ENCODE results near the gene NGEF. TPM values are rescaled to one million over a fixed set of nuclear protein-coding genes. Genes with fewer than 3 reads are reported as not detected.
A peak's percentile ranks its signal among the peaks of the same experiment; 100 is the strongest.

Gene NGEF
- total RNA-seq, 2 experiments from 2014 or later, result not detected

- peaks cover 3% of the 10 kb centered on the region for H3K4me1 Mint-ChIP-seq
These were observed 120.2 kb downstream of the NGEF start for GRCh38 chr2:232892843-232893242.

DNA sequence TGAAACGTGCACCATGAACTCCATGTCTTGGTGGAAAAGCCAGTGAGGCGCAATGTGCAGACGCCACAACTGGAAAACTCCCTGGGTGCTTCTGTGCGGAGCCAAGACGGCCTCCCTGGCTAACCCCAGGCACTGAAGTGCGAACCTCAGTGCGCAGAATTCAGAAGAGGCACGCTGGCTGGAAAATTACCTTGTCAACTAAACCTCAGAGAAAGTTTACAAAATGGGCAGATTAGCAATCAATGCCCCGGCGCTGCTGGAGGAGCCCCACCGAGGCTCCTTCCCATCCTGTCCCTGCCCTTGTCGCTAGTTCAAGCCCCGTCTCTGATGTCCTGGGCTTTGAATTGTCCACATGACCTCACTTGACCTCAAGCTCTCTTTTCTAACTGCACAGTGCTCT lies 120.8 kb downstream of the NGEF start:
- ATAC-seq (ENCODE audit: low read depth) (no peak), DNase-seq (no peak)
- Mint-ChIP-seq H3K4me3 (no peak overlapping the region), H3K27me3 (peaks cover 3% of the 10 kb centered on the region), H3K27ac (no peak overlapping the region), H3K9me3 (no peaks in the 10 kb centered on the region), H3K36me3 (no peaks in the 10 kb centered on the region), H3K4me1 (peaks cover 3% of the 10 kb centered on the region)
- POLR2A ChIA-PET, result no interaction called here

More at GRCh38 chr2:232892843-232893242, 120.2 kb downstream of the NGEF start:
- H3K27ac Mint-ChIP-seq, result no peak overlapping the region
- H3K36me3 Mint-ChIP-seq, result no peaks in the 10 kb centered on the region
- no peak for ATAC-seq (ENCODE audit: low read depth)
- no peaks in the 10 kb centered on the region for H3K9me3 Mint-ChIP-seq
- no peak overlapping the region for H3K4me3 Mint-ChIP-seq
- peaks cover 3% of the 10 kb centered on the region for H3K27me3 Mint-ChIP-seq
- no peak for DNase-seq
- POLR2A ChIA-PET, result no interaction called here

DNA sequence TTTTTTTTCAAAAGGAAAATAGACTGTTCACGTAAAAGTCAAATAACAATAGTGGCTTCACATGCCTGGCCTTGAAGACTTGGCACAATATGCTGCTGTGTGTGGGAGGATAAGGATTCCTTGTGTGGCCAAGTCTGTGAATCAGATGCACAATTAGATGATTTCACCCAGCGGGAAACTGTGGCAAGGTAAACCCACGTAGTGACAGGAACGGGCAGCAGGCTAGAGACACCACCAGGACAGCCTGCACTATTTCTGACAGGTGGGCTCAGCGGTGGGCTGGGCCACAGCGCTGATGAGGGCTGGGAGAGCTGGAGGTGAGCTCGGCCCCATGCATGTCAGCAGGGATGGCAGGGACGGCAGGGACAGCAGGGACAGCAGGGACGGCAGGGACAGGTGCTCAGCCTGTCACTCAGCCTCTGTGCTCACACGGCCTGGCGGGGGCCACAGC lies 121.4 kb downstream of the NGEF start:
- POLR2A ChIA-PET, result no interaction called here
- no peak overlapping the region for H3K4me3 Mint-ChIP-seq
- H3K4me1 Mint-ChIP-seq, result peaks cover 3% of the 10 kb centered on the region
- no peaks in the 10 kb centered on the region for H3K36me3 Mint-ChIP-seq
- DNase-seq (no peak), ATAC-seq (ENCODE audit: low read depth) (no peak)
- no peak overlapping the region for H3K27ac Mint-ChIP-seq
- H3K27me3 Mint-ChIP-seq, result peaks cover 3% of the 10 kb centered on the region
- no peaks in the 10 kb centered on the region for H3K9me3 Mint-ChIP-seq

- H3K36me3 Mint-ChIP-seq, result no peaks in the 10 kb centered on the region
- H3K27me3 Mint-ChIP-seq, result peaks cover 3% of the 10 kb centered on the region
- no peaks in the 10 kb centered on the region for H3K9me3 Mint-ChIP-seq
- H3K4me3 Mint-ChIP-seq, result no peak overlapping the region
- POLR2A ChIA-PET, result no interaction called here
- no peak for ATAC-seq (ENCODE audit: low read depth)
- H3K27ac Mint-ChIP-seq, result no peak overlapping the region
- peak; percentile 17 for DNase-seq
- H3K4me1 Mint-ChIP-seq, result peaks cover 3% of the 10 kb centered on the region
These were observed 122.0 kb downstream of the NGEF start for GRCh38 chr2:232890896-232891601.

DNA sequence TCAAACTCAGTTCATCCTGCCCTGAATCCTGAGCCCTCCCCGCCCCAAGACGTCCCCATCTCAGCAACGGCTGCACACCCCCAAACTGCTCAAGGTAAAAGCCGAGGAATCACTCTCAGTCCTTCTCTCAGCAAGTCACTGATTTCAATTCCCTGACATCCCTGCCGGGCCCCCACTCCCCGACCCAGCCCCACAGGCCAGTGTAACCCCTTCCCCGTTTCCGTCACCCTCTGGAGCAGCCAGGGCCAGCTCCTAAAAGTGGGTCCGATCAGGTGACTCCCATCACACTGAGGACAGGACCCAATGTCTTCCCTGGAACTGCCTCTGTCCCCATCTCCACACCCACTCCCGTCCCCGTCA lies 122.5 kb downstream of the NGEF start:
- DNase-seq (peak; percentile 17), ATAC-seq (ENCODE audit: low read depth) (no peak)
- H3K9me3 Mint-ChIP-seq, result no peaks in the 10 kb centered on the region
- H3K4me1 Mint-ChIP-seq, result peaks cover 3% of the 10 kb centered on the region
- H3K27me3 Mint-ChIP-seq, result peaks cover 3% of the 10 kb centered on the region
- no peak overlapping the region for H3K4me3 Mint-ChIP-seq
- no peak overlapping the region for H3K27ac Mint-ChIP-seq
- POLR2A ChIA-PET, result no interaction called here
- H3K36me3 Mint-ChIP-seq, result no peaks in the 10 kb centered on the region

DNA sequence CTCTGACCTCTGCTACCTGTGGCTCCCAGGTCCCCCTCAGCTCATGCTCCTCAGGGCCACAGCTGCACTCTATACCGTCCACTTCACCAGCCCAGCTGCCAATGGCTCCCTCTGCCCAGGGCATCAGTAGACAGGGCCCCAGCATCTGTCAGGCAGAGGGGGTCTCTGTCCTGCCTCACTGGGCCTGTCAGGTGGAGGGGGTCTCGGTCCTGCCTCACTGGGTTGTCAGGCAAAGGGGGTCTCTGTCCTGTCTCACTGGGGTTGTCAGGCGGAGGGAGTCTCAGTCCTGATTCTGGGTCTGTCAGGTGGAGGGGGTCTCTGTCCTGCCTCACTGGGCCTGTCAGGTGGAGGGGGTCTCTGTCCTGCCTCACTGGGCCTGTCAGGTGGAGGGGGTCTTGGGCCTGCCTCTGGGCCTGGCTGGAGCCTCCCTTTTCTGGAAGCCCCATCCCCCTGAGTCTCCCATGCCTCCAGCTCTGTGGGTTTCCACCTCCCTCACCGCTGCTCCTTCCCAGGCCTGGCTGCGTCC lies 123.1 kb downstream of the NGEF start:
- POLR2A ChIA-PET, result no interaction called here
- Mint-ChIP-seq H3K9me3 (no peaks in the 10 kb centered on the region), H3K36me3 (no peaks in the 10 kb centered on the region), H3K4me3 (no peak overlapping the region), H3K27me3 (peaks cover 3% of the 10 kb centered on the region), H3K27ac (no peak overlapping the region), H3K4me1 (peaks cover 3% of the 10 kb centered on the region)
- ATAC-seq (ENCODE audit: low read depth), result no peak
- DNase-seq, result peak; percentile 15

GRCh38 chr2:232888839-232889529 lies 124.1 kb downstream of the NGEF start:
- Mint-ChIP-seq H3K4me3 (no peak overlapping the region), H3K9me3 (no peaks in the 10 kb centered on the region), H3K36me3 (no peaks in the 10 kb centered on the region), H3K27ac (no peak overlapping the region), H3K4me1 (peaks cover 3% of the 10 kb centered on the region), H3K27me3 (peaks cover 3% of the 10 kb centered on the region)
- POLR2A ChIA-PET, result no interaction called here
- peak; percentile 20 for DNase-seq
- ATAC-seq (ENCODE audit: low read depth), result no peak

DNA sequence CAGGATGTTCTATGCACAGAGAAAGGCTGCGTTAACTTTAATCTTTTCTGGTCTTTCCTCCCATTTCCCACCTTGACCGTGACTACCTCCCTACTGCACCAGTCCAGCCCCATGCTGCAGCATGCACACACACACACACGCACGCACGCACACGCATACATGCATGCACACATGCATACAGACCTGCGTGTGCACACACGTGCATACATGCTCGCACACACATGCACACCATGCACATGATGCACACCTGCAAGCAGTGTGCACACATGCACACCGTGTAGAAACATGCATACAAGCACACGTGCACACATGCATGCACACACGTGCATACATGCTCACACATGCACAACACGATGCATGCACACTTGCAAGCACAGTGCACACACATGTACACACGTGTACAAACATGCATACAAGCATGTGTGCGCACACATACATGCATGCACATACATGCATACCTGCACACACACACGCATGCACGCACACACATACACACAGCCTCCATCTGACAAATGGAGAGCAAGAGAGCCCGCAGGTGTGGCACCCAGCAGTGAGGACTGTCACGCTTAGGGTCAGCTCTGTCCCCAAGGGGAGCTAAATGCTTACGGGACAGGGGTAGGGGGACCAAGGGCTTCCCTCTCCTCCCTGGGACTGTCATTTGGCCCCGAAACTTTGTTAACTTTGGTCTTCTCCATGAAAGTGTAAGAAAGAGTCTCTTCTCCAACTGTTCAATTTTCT lies 124.8 kb downstream of the NGEF start:
- POLR2A ChIA-PET, result no interaction called here
- Mint-ChIP-seq H3K27me3 (peaks cover 3% of the 10 kb centered on the region), H3K36me3 (no peaks in the 10 kb centered on the region), H3K27ac (no peak overlapping the region), H3K4me1 (peaks cover 3% of the 10 kb centered on the region), H3K4me3 (no peak overlapping the region), H3K9me3 (no peaks in the 10 kb centered on the region)
- DNase-seq, result no peak
- no peak for ATAC-seq (ENCODE audit: low read depth)

DNA sequence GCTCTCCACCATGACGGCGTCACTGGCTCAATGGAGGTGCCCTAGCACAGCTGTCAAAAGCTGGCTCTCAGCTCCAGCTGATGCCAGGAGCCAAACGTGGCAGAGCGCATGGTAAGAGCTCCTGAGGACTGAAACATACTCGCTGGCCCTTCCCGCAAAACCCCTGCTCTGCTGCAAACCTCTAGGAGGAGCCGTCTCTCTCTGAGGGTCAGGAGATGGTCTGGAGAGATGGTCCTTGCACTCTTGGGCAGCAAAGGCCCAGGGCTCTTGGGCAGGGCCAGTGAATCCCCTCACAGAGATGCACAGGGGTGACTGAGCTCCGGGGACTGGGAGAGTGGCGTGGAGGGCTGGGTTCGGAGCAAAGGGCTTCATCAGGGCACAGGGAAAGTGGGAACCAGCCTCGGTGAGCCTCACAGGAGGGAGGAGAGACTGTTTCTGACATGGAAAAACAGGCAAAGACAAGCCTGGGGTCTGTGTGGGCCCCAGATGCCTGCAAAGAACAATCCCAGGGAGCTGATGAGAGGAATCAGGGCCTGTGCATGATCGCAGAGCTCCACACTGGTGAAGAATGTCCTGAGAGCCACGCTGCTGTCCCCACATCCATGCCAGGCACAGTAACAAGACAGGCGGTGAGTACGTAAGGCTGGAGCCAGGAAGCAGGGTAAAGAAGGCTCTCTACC lies 125.7 kb downstream of the NGEF start:
- H3K4me3 Mint-ChIP-seq, result no peak overlapping the region

GRCh38 chr2:232886632-232887031 lies 126.4 kb downstream of the NGEF start:
- H3K36me3 Mint-ChIP-seq, result no peaks in the 10 kb centered on the region
- ATAC-seq (ENCODE audit: low read depth), result no peak
- POLR2A ChIA-PET, result no interaction called here
- DNase-seq, result peak; percentile 8
- H3K27me3 Mint-ChIP-seq, result peaks cover 3% of the 10 kb centered on the region
- H3K4me1 Mint-ChIP-seq, result peaks cover 3% of the 10 kb centered on the region
- no peak overlapping the region for H3K4me3 Mint-ChIP-seq
- no peaks in the 10 kb centered on the region for H3K9me3 Mint-ChIP-seq
- H3K27ac Mint-ChIP-seq, result no peak overlapping the region

More for the DNA sequence above, 125.7 kb downstream of the NGEF start:
- peak; percentile 17 for DNase-seq
- no peak overlapping the region for H3K27ac Mint-ChIP-seq
- H3K27me3 Mint-ChIP-seq, result peaks cover 3% of the 10 kb centered on the region
- H3K9me3 Mint-ChIP-seq, result no peaks in the 10 kb centered on the region
- H3K36me3 Mint-ChIP-seq, result no peaks in the 10 kb centered on the region
- peaks cover 3% of the 10 kb centered on the region for H3K4me1 Mint-ChIP-seq
- no peak for ATAC-seq (ENCODE audit: low read depth)
- POLR2A ChIA-PET, result no interaction called here

DNA sequence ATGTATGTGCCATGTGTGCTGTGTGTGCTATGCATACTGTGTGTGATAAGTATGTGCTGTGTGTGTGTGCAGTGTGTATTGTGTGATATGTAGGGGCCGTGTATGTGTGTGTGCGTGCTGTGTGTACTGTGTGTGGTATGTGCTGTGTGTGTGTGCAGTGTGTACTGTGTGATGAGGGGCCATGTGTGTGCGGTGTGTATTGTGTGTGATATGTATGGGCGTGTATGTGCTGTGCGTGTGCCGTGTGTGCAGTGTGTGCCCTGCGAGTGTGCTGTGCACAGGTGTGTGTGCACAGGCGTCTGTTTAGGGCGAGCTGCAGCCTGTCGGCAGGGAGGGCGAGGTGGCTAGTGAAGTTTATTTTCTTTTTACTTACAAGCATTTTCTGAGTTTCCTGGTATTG lies 126.9 kb downstream of the NGEF start:
- H3K27me3 Mint-ChIP-seq, result peaks cover 3% of the 10 kb centered on the region
- peak overlapping the region; percentile 2 for H3K27ac Mint-ChIP-seq
- peaks cover 3% of the 10 kb centered on the region for H3K4me1 Mint-ChIP-seq
- H3K9me3 Mint-ChIP-seq, result no peaks in the 10 kb centered on the region
- peak; percentile 6 for DNase-seq
- ATAC-seq (ENCODE audit: low read depth), result no peak
- POLR2A ChIA-PET, result no interaction called here
- H3K36me3 Mint-ChIP-seq, result no peaks in the 10 kb centered on the region
- H3K4me3 Mint-ChIP-seq, result no peak overlapping the region

DNA sequence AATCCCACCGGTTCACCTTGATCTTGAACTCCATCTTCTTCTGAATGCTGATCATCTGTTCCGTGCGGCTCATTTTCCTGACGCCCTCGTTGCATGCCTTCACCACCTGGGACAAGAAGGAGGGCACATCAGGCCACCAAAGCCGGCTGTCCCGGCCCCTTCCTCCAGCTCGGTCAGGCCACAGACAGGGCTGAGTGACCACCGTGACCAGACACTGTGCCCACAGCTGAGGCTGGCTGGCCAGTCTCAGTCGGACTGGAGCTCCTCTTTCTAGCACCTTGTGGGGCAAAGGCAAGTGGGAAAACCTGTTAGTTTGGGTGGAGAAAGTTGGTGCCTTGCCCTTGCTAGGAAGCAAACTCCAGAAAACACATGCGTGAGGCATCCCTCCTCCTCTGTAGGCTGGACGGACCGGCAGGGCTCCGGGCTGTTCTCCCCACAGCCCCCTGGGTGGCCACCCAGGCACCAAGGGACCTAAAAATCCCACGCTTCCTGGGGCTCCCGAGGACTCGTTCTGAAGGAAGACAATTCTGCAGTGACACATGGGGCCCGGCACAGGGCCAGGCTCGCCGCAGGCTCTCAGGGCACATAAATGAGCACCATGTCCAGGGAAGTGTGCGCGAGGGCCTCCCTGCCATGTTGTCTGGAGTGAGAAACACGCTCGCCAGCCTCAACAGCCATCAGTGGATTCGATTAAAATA lies 127.6 kb downstream of the NGEF start:
- H3K36me3 Mint-ChIP-seq, result no peaks in the 10 kb centered on the region
- ATAC-seq (ENCODE audit: low read depth), result no peak
- no peaks in the 10 kb centered on the region for H3K9me3 Mint-ChIP-seq
- H3K27ac Mint-ChIP-seq, result no peak overlapping the region
- no peaks in the 10 kb centered on the region for H3K27me3 Mint-ChIP-seq
- no peak overlapping the region for H3K4me3 Mint-ChIP-seq
- POLR2A ChIA-PET, result no interaction called here
- DNase-seq, result no peak
- no peaks in the 10 kb centered on the region for H3K4me1 Mint-ChIP-seq

Data from activated naive CD8-positive, alpha-beta T cell treated with anti-CD3 and anti-CD28 coated beads, Interleukin-2, amount 10 ng/mL, durations not matched to agents 7 days and 5 days (primary cell).